SK-MEL-5 (cell line): ENCODE data around the gene NUP155. TPM values are rescaled to one million over a fixed set of nuclear protein-coding genes. Genes with fewer than 3 reads are reported as not detected.
"Not testable (repeated sequence)": the region's sequence is repeated elsewhere in the genome, so short reads cannot be mapped to it uniquely, and the experiment has no call there.

Experiments used
- DNase-seq: peaks from one replicate; pipeline ENCODE4 v3.0.0-alpha.2; 2016; ENCODE audit warnings: low read depth, low spot score
- in situ Hi-C: cut with HindIII; loops from 2 replicates; pipeline ENCODE4 v1.10.0; 2016; ENCODE audit warnings: low sequenced_read_pairs, high pct_unique_total_duplicates, low pct_unique_long_range_greater_than_20kb
- polyA plus RNA-seq, 2 experiments: library from polyadenylated mRNA; depleted of rRNA; stranded (reverse); fragments of >200 nt; gene quantifications; 2 replicates each; pipeline ENCODE4 v1.2.3, GENCODE V29; 2015
- total RNA-seq: library from RNA; depleted of rRNA; stranded (reverse); fragments of >200 nt; shearing (Covaris generic); gene quantifications from 2 replicates; pipeline ENCODE4 v1.2.3, GENCODE V29; 2014; rRNA removed

Gene NUP155
- 96.5 and 97.8 TPM in 2 replicates for total RNA-seq
- polyA plus RNA-seq (2015; cell fraction: cytosol; rRNA removed): 33.6 and 49.1 TPM in 2 replicates
- polyA plus RNA-seq (2015; cell fraction: nucleus; rRNA removed): 50.1 and 58.8 TPM in 2 replicates

DNA sequence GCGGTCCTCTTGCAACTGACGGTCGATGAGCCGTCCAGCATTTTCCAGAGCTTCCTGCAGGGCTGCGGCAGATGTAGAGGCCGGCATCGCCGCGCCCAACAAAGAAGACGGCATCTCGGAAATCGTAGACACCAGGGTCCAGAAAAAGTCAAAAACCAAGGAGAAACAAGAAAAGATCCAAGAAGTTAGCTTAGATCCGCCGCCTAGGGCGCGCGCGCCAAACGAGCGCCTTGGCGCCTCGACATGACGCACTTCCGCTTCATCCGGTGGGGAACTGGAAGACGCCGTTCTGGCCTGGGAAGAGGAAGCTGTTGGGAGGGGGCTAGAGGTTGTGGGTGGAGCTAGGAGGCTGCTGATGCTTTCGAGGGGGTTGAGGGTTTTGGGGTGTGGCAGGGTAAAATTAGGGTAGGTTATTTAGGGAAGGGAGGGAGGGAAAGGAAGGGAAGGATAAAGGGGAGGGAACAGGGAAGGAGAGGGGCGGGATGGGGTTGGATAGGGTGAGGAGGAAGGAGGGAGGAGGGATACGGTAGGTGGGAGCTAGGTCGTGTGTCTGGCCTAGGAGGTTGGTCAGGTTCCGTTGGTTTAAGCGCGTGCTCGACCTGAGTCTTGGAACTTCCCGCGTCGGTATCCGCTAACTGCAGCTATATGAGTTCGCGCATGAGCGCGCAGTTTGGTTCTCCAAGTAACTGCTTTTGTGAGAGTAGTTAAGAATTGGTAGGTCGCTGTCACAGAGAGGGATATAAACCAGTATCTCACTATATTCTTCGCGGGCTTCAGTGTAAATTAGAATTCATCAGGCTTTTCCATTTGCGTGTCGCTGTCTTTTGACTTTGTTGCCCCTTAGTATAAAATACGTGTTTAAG is at the start of gene NUP155:
Gene NUP155 (minus strand): TSS at position 243 of the 863 bp plus-strand sequence. CDS start 129 bp downstream, at position 114.
- in situ Hi-C loops: no loop called here
- peak; percentile 99 for DNase-seq

DNA sequence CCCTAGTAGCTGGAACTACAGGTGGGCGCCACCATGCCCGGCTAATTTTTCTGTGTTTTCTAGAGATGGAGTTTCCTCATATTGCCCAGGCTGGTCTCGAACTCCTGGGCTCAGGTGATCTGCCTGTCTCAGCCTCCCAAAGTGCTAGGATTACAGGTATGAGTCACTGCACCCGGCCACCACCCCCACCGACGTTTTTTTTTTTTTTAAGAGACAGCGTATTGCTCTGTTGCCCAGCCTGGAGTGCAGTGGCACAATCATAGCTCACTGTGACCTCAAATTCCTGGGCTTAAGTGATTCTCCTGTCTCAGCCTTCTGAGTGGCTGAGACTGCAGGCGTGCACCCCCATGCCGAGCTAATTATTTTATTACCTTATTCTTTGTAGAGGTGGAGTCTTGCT is 46.4 kb upstream of the NUP155 start:
- in situ Hi-C loops: no loop called here
- no peak for DNase-seq

DNA sequence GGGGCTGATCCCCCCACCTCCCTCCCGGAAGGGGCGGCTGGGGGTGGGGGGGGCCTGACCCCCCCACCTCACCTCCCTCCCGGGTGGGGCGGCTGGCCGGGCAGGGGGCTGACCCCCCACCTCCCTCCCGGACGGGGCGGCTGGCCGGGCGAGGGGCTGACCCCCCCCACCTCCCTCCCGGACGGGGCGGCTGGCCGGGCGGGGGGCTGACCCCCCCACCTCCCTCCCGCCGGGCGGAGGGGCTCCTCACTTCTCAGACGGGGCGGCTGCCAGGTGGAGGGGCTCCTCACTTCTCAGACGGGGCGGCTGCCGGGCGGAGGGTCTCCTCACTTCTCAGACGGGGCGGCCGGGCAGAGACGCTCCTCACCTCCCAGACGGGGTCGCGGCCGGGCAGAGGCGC is 44.5 kb upstream of the NUP155 start:
- in situ Hi-C loops: not testable (repeated sequence)

DNA sequence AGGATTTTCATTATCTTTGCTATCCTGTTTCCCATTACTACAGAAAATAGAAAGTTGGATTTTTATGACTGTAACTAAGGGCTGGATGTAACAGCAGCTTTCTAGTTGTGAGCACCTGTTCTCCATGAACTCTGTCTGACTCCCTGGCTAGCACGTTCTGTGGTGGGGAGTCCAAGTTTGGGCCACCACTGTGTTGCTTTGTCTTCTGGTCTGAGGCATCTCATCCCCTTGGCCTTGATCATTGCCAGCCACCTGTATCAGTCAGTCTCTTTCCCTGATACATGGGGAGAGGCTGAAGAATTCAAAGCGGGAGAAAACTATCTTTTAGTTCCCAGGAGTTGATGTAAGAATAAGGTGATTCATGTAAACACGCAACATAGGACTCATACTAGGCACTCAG is 41.6 kb upstream of the NUP155 start:
- in situ Hi-C loops: no loop called here
- no peak for DNase-seq

More for the DNA sequence above, 44.5 kb upstream of the NUP155 start:
- DNase-seq: not testable (repeated sequence)

DNA sequence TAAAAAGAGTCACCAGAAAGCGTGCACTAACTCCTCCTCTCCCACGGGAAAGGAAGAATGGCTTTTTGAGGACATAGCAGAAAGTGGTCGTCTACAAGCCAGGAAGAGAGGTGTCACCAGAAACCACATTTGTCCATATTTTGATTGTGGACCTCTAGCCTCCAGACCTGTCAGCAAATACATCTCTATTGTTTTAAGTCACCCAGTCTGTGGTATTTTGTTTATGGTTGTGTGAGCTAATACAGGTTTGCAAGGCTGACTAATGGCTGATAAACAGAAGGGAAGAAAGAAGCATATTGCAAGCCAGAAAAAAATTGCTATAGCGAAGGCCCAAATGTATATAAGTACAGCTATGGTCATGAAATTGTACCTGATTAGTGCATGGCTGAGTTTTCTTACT is 29.6 kb upstream of the NUP155 start:
- in situ Hi-C loops: no loop called here
- no peak for DNase-seq

DNA sequence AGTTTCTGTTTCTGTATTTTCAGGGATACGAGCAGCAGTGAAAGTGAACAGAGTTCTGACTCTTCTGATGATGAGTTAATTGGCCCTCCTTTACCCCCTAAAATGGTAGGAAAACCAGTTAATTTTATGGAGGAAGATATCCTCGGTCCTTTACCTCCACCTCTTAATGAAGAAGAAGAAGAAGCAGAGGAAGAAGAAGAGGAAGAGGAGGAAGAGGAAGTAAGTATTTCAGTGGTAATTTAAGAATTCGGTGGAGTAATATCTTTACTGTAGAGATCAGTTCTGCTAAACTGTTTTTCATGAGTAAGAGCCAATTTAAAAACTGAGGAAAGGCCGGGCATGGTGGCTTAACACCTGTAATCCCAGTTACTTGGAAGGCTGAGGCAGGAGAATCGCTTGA is 25.4 kb upstream of the NUP155 start:
- no peak for DNase-seq
- in situ Hi-C loops: no loop called here

DNA sequence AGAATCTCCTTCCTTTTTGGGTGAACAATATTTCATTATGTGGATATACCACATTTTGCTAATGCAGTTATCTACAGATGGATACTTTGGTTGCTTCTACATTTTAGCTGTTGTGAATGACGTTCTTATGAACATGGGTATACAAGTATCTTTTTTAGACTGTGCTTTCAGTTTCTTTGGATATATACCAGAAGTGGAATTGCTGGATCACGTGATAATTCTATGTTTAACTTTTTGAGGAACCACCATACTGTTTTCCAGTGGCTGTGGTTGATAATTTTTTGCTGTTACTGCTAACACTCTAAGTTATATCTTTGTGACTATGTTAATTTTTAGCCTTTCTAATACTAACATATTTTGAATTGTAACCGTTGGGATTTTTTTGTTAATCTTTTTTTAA is 20.7 kb upstream of the NUP155 start:
- in situ Hi-C loops: no loop called here
- DNase-seq: peak; percentile 19

DNA sequence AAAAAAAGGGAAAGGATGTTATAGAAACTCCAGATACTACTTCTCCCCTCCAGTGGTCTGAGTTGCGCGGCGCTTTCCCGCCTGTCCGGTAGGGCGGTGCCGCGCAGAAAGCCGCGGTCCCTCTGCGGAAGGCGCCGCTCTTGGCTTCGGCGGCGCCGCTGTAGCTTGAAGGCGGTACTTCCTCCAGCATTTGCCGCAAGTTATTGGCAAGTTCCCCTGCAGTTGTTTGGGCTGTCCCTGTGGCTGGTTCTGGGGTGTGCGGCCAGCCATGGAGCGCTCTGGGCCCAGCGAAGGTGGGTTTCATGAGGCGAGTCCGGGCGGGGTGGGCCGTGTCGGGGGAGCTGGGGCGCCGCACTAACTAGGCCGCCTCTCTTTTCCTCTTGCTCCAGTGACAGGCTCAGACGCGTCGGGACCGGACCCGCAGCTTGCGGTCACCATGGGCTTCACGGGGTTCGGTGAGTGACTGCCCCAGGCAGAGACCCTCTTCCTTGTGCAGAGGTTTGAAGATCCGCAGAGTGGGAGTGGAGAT is 8.3 kb upstream of the NUP155 start, which contains the start of gene WDR70:
Gene WDR70 (plus strand): TSS at position 219 of the 529 bp plus-strand sequence. CDS start 50 bp downstream, at position 269.
- in situ Hi-C loops: not testable (repeated sequence)
- DNase-seq: peak; percentile 96

DNA sequence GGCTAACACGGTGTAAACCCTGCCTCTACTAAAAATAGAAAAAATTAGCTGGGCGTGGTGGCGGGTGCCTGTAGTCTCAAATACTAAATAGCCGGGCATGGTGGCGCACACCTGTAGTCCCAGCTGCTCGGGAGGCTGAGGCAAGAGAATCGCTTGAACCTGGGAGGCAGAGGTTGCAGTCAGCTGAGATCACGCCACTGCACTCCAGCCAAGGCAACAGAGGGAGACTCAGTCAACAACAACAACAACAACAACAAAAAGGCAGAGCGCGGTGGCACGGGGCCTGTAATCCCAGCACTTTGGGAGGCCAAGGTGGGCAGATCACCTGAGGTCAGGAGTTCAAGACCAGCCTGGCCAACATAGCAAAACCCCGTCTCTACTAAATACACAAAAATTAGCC is 7.2 kb upstream of the NUP155 start:
- in situ Hi-C loops, DNase-seq: not testable (repeated sequence)

DNA sequence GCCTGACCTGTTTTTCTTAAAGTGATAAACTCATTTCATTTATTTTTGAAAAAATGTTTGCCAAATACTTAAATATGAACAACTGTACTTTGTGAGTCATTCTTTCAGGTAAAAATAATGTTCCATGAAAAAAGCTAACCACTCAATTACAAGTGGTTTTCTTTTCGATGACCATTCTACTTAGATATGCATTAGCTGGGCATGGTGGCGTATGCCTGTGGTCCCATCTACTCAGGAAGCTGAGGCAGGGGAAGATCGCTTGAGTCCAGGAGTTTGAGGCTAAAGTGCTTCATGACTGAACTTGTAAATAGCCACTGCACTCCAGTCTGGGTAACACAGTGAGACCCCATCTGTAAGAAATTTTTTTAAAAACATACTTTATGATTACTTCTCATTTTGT is 4.2 kb upstream of the NUP155 start:
- in situ Hi-C loops: no loop called here
- DNase-seq: no peak

DNA sequence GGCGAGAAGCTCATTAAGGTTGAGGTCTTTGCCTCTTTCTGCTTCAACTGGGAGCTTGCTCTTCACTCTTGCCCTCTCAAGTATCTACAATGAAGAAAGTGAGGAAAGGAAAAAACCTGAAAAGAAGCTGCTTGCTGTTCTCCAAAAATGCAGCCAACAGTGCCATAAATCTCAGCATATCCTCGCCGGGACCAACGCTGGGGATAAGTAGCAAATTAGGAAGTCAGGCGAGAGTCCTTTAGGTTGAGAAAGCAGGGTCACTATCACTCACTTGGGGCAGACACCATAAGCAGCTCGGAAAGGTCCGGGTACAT is 399 bp downstream of the NUP155 start:
- DNase-seq: no peak
- in situ Hi-C loops: no loop called here

DNA sequence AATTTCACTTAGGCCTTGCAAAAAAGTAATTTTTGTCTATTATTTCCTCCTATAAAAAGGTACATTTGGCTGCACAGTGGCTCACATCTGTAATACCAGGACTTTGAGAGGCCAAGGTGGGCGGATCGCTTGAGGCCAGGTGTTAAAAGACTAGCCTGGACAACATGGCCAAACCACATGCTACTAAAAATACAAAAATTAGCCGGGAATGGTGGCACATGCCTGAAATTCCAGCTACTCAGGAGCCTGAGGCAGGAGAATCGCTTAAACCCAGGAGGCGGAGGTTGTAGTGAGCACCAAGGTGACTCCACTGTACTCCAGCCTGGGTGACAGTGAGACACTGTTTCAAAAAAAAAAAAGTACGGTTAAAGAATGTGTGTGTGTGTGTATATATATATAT is 15.7 kb downstream of the NUP155 start:
- in situ Hi-C loops: no loop called here
- no peak for DNase-seq

DNA sequence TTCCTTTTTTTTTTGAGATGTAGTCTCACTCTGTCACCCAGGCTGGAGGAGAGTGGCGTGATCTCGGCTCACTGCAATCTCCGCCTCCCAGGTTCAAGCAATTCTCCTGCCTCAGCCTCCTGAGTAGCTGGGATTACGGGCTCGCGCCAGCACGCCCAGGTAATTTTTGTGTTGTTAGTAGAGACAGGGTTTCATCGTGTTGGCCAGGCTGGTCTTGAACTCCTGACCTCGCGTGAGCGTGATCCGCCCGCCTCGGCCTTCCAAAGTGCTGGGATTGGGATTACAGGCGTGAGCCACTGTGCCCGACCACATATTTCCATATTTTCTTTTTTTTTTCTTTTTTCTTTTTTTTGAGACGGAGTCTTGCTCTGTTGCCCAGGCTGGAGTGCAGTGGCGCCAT is 28.2 kb downstream of the NUP155 start:
- in situ Hi-C loops, DNase-seq: not testable (repeated sequence)

DNA sequence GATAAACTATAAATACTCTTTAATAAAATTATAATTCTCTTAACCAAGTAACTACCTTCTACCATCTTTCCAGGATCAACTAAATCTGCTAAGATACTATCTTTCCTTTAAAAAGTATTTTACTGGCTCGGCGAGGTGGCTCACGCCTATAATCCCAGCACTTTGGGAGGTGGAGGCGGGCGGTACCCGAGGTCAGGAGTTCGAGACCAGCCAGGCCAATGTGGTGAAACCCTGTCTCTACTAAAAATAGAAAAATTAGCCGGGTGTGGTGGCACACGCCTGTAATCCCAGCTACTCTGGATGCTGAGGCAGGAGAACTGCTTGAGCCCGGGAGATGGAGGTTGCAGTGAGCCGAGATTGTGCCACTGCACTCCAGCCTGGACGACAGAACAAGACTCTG is 36.2 kb downstream of the NUP155 start:
- DNase-seq, in situ Hi-C loops: not testable (repeated sequence)

DNA sequence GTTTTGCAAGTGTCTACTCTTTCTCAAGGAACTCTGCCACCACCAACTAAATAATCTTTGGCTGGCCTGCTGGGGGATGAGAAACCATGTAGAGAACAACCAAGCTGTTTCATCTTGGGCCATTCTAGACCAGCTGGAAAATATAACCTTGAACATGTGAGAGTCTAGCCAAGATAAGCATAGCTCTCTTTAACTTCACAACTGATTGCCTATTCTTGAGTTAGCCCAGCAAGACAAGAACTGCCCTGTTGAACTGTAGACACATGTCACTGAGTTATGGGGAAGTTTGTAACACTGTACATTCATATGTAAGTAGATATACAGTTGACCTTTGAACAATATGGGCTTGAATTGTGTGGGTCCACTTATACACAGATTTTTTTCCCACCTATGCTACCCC is 44.4 kb downstream of the NUP155 start:
- peak; percentile 62 for DNase-seq
- in situ Hi-C loops: no loop called here

DNA sequence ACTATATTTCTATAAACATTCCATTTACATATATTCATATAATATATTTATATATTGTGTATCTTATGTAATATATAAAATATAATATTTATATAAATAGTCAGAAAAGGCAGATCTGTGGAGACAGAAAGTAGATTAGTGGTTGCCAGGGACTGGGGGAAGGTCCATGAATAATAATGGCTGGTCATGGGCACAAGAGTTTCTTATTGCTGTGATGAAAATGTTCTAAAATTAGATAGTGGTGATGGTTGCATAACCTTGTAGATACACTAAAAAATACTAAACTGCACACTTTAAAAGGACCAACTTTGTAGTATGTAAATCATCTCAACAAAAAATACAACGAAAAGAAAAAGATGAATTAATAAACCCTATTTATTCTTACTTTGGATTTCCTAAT is 47.3 kb downstream of the NUP155 start:
- in situ Hi-C loops: no loop called here

DNA sequence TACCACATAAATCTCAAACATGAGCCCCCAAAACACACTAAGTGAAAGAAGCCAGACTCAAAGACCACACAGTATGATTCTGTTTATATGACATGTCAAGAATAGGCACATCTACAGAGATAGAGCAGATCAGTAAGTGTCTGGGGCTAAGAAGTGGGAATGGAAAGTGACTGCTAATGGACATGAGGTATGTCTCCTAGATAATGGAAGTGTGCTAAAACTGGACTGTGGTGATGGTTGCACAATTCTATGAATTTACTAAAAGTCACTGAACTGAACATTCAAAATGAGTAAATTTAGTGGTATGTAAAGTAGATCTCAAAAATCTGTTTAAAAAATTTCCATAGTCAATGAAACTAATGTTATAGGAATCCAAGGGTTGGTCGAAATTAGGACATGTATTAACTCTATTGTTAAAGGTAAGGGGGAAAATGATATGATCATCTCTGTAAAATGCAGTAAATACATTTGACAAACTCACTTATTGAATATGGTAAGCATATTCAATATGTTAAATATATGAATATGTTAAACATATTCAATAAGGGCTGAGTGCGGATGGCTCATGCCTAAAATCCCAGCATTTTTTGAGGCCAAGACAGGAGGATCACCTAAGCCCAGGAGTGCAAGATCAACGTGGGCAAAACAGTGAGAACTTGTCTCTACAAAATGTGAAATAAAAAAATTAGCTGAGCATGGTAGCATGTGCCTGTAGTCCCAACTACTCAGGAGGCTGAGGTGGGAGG is 51.7 kb downstream of the NUP155 start:
- no peak for DNase-seq
- in situ Hi-C loops: no loop called here

More for the DNA sequence above, 47.3 kb downstream of the NUP155 start:
- DNase-seq: no peak

DNA sequence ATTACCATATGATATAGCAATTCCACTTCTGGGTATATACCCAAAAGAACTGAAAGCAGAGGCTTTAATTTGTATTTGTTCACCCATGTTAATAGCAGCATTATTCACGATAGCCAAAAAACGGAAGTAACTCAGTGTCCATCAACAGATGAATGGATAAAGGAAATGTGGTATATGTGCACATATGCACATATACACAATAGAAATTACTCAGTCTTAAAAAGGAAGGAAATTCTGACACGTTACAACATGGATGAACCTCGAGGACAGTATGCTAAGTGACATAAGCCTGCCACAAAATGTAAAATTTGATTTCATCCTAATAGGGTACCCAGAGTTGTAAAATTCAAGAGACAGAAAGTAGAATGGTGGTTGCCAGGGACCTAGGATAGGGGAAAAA is 54.9 kb downstream of the NUP155 start:
- no peak for DNase-seq
- in situ Hi-C loops: no loop called here
